HG03135 (cell line): ENCODE data around the gene CYP27C1.

Source experiments
- ATAC-seq: cut with Tn5 transposase; IDR thresholded peaks from one replicate; pipeline ENCODE4 v1.9.1; 2021; ENCODE audit warnings: mild to moderate bottlenecking, moderate library complexity; ENCODE audit not compliant: unreplicated experiment

Gene CYP27C1

DNA sequence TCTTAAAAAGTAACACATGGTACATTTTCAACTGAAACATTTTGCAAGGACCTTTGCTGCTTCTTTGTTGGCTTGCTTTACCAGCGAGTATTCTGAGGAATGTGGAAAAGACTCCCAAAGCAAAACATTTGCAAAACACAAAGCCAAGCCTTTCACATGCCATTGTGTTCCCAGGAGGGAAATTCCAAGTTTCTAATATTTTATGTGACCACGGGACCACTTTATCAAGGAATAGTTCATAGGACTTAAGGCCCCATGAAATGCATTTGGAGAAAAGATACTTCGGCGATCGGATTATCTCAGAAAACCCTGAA is 26.2 kb downstream of the CYP27C1 start:
- no peak for ATAC-seq

- ATAC-seq: no peak
Observed at GRCh38 chr2:127193164-127193966, 26.7 kb downstream of the CYP27C1 start.

GRCh38 chr2:127191331-127192219 is 28.5 kb downstream of the CYP27C1 start:
- ATAC-seq: no peak

DNA sequence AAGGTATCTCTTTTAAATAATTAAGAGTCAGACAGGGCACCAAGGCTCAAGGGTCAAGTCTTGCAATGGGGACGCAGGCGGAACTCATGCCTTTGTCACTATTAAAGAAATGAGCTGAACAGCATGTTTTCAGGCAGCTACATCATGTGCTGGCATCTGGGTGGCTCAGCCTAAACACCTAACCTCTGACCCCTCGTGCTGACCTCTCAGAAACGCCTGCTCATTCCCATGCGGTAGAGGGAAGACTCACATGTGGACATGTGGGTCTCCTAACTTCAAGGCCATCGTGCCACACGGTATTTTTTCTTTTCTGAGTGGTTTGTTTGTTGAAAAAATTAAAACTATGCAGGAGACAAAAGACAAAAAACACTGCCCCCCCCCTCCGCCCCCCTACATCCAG is 31.3 kb downstream of the CYP27C1 start:
- ATAC-seq: no peak

DNA sequence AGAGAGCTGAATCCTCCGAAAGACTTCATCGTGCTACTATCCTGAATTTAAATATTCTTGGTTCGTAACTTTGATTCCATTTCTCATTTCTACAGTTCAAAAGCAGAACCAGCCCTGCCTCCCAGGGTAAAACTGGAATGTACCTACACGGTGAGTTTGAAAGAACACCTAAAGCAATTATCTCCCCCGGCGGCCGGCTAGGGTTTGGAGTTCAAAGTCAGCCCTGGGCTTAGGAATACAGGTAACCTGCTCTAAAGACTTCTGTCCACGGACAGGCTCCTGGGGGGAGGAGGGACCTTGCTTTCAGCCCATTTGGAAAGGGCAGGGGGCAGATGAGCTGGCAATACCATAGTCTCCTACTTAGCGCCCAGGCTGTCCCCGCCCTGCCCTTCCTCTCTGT is 32.3 kb downstream of the CYP27C1 start:
- ATAC-seq: no peak

- no peak for ATAC-seq
Observed at GRCh38 chr2:127187081-127187775, 32.9 kb downstream of the CYP27C1 start.

- no peak for ATAC-seq
Observed at GRCh38 chr2:127185705-127186104, 34.4 kb downstream of the CYP27C1 start.

DNA sequence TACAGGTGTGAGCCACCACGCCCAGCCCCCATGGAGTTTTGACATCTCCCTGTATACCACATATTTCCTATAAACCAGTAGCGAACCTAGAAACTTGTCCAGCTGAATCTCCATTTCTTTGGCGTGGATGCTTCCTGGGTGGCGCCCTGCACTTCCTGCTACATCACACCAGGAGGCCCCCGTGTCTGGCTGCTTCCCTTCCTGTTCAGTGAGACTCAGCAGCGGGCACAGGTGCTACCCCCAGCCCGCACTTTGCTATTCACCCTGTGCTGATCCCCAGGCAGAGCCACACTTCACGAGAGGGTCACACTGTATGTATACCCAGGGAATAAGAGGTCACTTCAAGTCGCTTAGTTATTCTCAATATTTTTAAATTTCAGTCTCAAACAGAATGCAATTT is 35.0 kb downstream of the CYP27C1 start:
- no peak for ATAC-seq

GRCh38 chr2:127183771-127184170 is 36.3 kb downstream of the CYP27C1 start:
- ATAC-seq: no peak

DNA sequence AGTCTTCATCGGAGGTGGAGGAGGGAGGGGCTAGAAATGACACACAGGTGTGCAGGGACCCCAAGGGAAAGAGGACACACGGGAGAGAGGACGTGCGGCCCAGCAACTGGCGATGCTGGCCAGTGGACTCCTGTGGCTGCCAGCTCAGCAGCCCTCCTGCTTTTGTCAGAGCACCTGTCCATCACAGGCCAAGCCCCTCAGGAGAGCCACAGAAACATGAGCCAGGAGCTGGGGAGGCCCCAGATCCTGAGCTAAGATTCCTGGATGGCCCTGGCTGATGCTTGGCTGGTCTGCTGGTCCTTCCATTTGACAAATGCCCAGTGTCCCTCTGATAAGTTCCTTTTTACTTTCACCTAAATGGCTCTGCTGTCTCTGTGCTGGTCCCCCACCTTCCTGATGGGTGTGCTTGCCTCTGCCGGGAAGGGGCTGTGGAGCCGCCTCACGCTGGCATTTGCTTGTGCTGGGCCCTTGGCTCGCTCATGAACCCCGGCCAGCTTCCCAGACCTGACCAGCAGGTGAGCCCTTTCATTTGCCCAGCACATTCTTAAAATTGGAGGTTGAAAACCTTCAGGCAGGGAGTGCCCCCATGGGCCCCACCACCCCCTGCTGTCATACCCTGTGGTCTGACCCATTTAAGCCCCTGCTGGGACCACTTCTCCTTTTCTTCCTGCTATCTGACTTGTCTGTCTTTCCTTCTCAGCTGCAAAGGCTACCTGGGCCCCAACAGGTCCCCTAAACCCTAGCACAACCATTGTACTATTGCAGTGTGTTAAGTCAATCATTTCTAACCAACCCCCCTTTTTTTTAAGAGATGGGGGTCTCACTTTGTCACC is 37.3 kb downstream of the CYP27C1 start:
- no peak for ATAC-seq

DNA sequence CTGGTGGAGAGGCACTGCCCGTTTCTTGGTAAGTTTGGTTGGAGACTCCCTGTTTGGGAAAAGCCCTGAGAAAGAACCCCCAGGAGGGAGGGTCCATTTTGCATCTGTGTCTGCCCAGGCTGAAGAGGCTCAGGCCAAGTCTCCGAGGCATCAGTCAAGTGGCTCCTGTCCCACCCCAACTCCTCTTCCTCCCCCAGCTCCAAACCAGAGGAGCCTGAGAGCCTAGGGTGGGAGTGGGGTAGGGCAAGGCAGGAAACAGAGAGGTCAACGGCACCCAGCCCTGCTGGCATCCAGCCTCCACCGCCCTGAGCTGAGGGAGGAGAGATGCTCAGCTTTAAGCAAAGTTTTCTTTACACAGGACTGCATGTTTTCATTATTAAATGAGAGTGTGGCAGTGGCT is 38.2 kb downstream of the CYP27C1 start:
- no peak for ATAC-seq

GRCh38 chr2:127179766-127180165 is 40.3 kb downstream of the CYP27C1 start:
- ATAC-seq: no peak

- ATAC-seq: no peak
Observed at GRCh38 chr2:127177617-127178263, 42.4 kb downstream of the CYP27C1 start.

- no peak for ATAC-seq
Observed at GRCh38 chr2:127176371-127177311, 43.5 kb downstream of the CYP27C1 start.

DNA sequence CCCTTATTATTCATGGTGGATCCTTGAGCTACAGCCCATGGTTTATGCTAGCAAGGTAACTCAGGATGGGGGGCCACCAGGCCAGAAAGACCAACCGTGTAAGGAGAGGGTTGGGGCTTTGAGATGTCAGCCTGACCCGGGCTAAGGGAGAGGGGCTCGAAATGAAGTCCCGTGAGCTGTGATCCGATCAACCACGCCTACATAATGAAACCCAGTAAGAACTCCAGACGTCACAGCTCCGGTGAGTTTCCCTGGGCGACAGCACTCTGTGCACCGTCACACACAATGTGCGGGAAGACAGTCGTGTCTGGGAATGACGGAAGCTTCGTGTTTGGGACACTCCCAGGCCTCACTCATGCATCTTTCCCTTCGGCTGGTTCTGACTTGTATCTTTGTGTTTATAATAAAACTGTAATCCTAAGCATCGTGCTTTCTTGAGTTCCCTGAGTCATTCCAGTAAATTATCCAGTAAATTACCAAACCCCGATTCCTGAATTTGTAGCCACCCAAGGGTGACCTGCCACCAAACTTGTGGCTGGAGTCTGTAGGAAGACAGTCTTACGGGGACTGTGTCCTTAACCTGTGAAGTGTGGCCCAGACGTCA is 44.2 kb downstream of the CYP27C1 start:
- no peak for ATAC-seq

GRCh38 chr2:127175041-127175721 is 44.9 kb downstream of the CYP27C1 start:
- no peak for ATAC-seq

GRCh38 chr2:127174640-127175039 is 45.5 kb downstream of the CYP27C1 start:
- ATAC-seq: no peak

DNA sequence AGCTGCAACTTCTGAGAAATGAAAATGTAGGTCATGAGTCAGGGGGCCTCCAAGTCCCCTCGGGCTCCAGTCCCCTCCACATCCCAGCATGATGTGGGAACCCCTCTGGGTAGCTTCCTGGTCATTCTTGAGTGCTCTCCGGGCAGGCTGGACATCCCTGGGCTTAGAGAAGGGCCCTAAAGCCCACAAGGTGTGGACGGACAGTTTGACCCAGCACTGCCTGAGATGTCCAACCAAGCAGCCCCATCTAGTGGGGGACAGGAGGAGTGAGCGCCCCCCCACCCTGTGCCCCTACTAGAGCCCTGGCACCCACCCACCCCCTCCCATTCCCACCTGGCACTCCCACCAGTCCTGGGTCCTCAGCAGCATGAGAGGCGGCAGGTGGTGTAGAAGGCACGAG is 46.0 kb downstream of the CYP27C1 start:
- no peak for ATAC-seq
